ENCODE results near the gene PPP1R26.

The PPP1R26 gene

DNA sequence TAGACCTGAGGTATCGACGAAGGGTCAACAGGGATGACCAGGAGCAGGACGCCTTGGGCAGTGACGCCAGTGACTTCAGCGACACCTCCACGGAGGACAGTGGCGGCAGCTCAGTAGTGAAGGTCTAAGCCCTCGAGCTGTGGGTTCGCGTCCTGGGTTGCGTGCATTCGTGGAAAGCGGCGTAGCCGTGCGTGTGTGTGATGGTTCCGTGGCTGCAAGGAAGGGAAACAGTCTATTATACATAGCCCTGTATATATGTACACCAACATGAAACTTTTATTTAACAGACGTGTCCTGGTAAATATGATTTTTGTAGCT, 8.4 kb downstream of the PPP1R26 start:
- DNase-seq (ENCODE audit: low read depth), result no peak

DNA sequence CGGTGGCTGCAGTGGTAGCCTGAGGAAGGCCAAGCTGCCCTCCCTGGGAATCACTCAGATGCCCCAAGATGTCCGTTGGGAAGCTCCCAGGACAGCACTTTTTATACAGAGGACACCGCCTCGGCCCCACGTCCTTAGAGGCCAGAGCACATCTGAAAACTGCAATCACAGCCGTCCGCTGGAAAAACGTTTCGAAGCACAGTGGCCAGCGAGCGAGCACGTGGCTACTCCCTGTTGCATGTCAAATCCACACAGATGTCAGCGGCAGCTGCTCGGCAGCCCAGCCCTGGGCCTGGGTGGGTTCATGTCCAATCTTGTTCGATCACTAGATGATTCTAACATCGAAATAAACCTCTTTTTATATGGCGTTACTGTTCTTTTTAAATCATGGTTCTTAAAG, 8.9 kb downstream of the PPP1R26 start:
- no peak for DNase-seq (ENCODE audit: low read depth)

DNA sequence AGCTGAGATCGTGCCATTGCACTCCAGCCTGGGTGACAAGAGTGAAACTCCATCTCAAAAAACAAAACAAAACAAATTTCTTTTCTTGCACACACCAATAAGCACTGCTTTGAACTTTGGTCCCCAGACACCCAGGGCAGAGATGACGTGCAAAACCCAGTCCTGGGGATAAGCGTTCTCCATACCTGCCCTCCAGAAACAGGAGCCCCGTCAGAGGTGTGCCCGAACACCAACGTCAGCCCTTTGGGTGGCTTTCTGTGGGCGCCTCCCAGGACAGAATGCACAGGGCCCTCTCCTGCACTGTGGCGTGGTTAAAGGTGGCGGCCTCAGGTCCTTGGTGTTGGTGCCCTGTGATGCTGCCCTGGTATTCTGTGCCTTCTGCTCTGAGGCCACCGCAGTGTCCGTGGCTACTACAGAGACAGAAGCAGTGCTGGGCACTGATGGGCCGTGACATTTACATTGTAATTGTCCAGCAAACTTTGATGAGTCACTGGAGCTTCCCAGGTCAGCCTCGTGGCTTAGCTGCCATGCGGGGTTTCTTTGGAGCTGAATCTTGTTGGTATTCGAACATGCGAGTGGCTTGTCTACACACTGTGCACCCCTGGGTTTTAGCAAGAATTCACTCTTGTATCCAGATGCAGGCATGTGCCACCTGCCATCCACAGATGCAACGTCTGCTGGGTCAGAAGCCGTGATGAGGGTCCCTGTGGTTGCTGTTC, 9.8 kb downstream of the PPP1R26 start:
- DNase-seq (ENCODE audit: low read depth), result no peak

DNA sequence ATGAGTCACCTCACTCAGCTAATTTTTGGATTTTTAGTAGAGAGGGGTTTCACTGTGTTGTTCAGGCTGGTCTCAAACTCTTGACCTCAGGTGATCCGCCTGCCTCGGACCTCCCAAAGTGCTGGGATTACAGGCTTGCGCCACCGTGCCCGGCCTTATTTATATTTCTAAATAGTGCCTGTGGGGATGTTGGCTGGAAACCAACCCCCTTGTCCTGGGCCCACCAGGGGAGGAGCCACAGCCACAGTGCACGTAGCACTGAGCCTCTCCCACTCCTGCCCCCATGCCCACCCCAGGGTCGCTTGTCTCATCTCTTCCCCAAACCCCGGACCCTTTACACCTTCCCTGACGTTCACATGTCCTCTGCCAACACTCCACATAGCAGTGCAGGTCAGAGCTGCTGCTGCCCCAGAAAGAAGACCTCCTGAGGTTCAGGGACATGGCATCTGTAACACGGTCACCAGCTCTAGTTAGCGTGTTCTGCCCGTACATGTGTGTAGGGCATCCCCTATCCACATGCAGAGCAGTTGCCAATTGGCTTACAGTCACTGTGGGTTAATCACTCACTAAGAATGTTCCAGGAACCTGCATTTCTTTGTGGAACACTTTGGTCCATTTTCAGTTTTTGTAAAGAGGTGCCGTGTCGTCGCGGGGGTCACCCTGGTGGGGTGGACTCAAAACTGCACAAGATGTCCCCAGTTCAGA, 10.7 kb downstream of the PPP1R26 start:
- DNase-seq (ENCODE audit: low read depth), result no peak

DNA sequence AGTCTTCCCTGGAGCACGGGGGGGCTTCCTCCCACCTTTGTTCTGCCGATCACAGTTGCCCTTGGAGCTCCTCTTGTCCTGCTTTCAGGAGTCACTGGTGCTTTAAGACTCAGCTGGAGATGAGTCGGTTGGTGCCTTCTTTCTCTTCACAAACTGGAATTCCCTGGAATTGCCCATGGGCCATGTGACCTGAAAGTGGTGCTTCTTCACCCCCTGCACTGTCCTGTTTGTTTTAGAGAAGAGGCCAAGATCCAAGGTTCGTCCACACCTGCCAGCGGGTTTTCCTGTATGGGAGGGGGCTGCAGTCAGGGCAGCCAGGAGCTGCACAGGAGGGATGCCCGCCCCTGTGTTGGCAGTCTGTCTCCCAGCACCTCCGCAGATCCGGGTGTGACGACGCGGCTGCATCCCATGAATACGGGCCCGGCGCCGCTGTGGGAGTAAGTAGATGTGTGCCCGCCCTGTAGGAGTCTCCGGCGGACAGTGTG, 11.4 kb downstream of the PPP1R26 start:
- no peak for DNase-seq (ENCODE audit: low read depth)

DNA sequence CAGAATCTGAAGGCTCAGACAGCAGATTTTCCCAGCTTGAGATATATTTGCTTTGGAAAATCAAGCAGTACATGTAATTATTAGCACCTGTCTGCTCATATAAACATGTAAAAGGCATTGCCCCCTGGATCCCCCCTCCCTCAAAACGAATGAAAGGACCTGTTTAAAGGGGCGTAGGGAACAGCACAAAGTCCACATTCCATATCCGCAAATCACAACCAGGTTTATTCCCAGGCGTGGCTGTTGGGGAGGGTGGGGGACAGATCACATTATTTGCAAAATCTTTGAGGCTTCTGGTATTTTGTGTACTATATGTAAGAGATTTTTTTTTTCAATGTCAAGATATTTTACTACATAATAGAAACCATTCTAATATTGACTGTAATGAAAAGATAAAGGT, 12.2 kb downstream of the PPP1R26 start:
- DNase-seq (ENCODE audit: low read depth), result no peak

DNA sequence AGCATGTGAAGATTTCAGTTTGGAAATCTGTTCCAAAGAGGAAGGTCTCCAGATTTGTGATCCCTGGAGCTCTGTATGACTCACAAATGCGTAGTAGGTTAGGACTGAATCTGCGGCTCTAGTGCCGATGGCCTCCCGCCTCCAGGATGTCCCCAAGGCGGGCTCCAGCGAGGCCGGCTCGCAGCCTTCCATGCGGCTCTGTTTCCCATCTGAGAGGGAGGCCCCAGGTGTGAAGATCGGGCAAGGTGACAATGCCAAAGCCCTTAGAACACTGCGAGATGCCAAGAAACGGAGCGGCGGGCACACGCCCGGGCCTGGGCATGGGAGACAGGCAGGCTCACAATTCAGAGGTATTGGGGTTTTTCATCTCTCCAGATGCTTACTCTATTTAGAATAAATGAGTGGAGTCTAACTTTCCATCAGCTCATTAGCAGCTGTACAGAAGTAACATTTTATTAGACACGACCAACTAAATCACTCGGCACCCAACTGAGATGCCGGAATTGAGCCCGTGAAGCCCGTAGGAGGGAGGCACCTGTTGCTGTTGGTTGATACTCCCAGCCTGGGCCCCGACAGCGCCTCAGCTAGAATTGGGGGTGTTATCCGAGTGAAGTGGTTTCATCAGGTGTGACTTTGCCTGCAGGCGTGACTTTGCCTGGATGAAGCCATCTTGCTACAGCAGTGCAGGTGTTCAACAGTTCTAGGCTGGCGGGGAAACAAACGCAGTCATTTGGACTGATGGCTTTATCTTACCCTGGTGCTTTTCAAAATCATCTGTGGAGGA, 13.5 kb downstream of the PPP1R26 start:
- DNase-seq (ENCODE audit: low read depth), result no peak

DNA sequence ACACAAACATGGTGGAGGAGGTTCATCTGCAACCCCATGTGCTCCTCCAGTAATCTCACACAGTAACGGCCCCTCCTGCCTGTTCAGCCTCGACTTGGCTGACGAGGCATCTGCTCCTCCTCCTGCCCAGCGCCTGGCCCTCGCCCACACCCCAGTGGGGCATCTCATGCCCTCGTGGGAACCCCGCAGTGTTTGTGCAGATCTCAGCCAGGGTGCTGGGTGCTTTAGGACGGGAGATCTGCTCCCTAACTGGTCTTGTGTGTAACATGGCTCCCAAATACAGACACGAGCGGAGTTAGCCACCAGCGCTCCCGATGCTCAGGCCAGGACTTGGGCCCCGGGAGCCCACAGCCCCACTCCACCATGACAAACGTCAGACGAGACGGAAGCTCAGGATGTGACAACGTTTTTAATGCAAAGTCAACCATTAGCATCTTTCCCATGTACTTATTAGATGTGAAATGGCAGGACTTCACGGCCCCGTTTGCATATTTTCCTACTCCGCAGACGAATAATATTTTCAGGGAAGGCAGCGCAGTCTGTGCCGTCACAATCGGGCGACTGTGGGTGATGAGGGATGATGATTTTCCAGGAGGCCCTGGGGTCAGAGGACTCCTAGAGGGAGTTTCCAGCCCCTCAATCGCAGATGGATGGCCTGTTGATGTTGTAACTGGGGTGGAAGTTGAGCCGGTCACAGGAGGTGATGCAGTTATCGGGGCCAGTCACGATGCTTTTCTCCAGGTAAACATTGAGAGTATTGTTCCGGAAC, 15.4 kb downstream of the PPP1R26 start:
- no peak for DNase-seq (ENCODE audit: low read depth)

DNA sequence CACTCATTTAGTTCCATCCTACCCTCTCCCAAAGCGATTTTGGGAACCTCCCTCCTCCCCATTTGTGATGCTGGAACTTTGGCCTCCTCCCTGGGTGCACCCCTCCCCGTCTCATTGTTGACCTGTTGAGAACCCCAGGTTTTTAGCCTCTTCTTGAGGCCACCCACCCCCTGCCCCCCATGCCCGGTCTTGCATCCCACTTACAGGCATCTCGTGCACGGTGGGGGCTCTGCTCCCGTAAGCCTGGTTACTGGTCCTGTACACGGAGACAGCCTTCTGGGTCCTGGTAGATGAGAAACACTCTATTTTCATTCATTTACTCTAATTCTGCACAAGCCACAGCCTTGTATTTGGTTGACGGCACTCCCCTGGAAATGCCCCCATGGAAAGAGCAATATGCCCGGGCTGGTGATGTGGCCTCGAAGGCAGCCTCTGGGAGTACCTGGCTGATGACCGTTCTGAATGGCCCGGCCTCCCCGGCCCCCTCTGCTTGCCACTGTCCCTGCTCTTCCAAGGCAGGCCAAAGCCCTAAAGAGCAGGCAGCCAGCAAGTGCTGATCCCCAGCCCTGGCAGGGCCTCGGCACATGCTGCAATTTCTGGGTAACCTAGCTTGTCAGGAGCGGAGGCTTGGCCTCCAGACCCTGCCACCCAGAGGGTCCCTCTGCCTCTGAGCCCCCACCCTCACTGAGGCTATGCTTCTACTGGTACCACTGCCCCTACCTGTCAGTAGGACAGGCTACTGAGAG, 19.0 kb downstream of the PPP1R26 start:
- no peak for DNase-seq (ENCODE audit: low read depth)

DNA sequence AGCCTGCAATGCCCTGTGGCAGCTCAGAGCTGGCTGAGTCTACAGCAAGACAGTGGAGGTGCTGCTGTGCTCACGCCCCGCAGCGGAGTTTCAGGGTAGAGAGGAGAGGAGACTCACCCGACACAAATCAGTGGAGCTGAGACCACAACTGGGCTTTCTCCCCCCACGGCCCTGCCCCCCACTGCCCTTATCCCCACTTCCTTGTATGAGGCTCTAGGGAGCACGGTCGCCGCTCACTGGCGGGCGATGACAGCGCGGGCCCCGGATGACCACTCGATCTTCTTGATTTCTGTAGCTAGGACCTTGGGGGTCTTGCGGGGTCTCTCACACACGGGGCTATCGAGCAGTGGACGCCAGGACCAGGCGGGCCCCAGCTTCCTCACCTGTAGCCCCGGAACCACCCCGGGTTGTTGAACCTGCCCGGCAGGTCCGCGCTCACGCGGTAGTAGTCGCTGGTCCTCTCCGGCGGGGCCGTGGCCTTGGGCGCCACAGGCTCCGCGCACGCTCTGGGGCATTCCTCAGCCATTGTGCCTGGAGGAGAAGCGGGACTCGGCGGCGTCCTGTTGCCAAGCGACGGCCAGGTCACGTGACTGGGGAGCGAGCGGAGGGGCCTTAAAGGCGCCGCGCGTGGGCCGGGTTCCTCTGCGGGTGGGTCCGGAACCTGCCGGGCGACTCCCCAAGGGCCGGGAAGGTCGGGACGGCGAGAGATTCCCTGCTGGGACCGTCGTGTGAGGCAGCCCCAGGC, 19.9 kb downstream of the PPP1R26 start:
- DNase-seq (ENCODE audit: low read depth), result peak; percentile 85

DNA sequence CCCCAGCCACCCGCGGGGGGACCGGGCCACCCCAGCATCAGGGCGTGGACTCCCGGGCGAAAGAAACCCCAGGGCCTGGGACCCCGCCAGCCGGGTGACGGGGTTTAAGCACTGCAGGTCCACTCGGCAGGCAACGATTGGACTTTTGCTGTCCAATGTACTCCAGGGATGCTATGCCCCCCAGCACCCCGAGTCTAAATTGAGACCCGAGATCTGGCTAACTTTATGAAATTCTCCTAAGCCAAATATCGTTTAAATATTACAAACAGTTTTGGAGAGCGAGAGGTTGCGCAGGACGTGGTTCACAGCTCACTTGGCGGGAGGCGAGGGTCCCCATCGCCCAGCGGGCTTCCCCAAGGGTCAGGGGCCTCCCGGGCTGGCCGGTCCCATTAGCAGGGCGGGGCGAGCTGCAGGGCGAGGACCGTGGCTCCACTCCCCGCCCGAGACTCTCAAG, 20.5 kb downstream of the PPP1R26 start:
- no peak for DNase-seq (ENCODE audit: low read depth)

DNA sequence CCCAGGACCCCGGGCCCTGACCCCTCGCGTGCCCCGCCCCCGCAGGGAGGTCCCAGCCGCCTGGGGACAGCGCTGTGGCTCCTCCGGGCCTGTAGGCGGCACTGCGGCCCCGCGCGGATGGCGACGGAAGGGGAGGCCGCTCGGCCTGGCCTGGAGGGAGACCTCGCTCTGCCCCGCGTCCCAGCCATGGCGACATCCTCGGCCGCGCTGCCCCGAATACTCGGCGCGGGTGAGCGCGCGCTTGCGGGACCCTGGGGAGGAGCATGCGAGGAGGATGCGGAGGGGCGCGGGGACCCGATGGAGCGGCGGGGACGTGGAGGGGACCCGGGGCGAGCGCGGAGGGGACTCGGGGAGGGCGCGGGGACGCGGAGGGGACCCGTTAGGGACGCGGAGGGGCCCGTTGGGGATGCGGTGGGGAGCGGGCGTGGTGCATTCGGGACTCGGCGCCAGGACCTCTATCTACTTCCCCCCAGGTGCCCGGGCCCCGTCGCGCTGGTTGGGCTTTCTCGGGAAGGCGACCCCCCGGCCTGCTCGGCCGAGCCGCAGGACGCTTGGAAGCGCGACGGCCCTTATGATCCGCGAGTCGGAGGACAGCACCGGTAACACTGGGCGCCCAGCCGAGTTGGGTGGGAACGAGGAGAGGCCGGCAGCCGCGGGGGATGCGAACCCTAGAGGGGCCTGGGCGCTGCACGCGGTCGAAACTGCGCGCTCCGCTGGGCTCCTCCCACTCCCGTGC, 21.1 kb downstream of the PPP1R26 start, which contains the start of gene MRPS2:
Gene MRPS2, plus strand, starts transcription at position 158 of the 736 bp plus-strand sequence. Its CDS starts 29 bp downstream, at position 187.
- DNase-seq (ENCODE audit: low read depth), result peak; percentile 67

DNA sequence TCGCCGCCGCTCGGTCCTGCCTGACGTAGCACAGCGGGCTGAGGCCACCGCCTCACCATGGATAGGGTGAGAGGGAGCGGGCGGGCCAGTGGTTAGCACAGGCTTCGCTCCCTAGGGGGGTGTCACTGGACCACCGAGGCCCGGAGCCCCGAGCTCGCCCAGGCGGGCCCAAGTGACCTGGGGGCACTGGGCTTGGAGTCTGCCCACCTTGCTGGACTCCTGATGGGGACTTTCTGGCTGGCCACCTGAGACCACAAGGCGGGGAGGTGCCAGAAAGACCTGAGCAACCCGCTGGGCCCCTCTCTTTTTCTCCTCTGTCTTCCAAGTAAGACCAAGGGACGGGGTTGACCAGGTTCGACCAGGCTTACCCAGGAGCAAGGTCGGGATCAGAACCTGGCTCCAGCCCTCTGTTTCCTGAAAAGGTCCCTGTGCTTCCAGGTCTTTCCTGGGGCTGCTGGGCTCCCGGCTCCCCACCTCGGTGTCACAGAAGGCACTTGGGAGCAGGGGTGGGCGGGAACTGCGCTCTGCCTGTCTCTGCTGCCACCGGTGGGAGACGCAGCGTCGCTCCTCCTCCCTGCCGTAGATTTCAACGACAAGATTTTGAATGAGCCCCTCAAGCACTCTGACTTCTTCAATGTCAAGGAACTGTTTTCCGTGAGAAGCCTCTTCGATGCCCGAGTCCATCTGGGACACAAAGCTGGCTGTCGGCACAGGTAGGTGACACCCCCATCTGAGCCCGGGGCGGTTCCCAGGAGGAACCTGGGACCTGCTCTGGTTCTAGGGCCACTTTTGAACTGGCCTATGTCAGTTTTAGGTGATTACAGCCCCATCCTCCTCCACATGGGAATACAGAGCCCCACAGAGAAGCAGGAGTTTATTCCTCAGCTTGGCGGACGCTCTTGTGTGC, 21.9 kb downstream of the PPP1R26 start:
- no peak for DNase-seq (ENCODE audit: low read depth)

DNA sequence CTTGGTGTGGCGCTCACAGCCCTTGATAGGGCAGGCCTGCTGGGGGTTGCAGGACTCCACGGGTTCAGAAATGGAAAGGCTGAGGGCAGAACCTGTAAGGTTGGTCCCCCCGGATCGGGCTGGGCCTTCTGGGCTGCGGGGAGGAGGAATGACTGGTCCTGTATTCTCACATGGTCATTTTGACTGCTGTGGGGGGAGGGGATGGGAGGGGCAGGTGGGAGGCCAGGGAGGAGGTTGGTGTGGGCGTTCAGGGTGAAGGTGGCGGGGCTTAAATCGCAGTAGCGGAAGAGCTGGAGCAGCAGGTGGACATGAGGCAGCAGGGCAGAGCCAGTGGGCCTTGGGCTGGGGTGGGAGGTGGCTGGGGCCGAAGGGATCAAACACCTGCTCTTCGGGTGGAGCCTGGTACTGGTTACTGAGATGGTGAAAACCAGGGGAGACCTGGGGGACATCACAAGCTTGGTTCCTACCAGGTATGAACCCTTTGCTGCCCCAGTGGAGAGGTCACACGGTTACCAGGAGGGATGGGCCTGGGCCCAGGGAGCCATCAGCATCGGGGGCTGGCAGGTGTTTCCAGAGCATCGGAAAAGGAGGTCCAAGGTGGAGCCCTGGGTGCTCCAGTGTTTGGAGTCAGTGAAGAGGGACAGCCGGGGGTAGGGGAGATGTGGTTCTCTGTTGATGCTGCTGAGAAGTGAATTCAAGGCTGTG, 22.7 kb downstream of the PPP1R26 start:
- no peak for DNase-seq (ENCODE audit: low read depth)

DNA sequence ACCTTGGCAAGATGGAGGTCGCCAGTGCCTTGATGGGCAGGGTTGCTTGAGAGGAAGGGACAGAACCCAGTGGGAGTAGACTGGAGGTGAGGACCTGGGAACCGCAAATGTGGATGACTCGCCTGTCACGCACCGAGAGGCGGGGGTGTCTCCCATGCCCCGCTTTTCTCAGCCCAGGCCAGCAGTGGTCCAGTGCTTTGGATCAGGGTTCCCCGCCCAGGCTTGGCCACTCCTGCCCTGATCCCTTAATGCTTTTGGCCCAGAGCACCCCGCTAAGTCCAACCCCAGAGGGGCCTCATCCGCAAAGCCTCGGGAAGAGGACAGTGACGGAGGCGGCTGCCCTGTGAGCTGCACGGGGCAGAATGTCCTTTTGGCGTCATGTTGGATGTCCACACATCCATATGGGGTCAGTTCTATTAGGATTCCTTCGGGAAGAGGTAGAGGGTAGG, 23.3 kb downstream of the PPP1R26 start:
- no peak for DNase-seq (ENCODE audit: low read depth)

DNA sequence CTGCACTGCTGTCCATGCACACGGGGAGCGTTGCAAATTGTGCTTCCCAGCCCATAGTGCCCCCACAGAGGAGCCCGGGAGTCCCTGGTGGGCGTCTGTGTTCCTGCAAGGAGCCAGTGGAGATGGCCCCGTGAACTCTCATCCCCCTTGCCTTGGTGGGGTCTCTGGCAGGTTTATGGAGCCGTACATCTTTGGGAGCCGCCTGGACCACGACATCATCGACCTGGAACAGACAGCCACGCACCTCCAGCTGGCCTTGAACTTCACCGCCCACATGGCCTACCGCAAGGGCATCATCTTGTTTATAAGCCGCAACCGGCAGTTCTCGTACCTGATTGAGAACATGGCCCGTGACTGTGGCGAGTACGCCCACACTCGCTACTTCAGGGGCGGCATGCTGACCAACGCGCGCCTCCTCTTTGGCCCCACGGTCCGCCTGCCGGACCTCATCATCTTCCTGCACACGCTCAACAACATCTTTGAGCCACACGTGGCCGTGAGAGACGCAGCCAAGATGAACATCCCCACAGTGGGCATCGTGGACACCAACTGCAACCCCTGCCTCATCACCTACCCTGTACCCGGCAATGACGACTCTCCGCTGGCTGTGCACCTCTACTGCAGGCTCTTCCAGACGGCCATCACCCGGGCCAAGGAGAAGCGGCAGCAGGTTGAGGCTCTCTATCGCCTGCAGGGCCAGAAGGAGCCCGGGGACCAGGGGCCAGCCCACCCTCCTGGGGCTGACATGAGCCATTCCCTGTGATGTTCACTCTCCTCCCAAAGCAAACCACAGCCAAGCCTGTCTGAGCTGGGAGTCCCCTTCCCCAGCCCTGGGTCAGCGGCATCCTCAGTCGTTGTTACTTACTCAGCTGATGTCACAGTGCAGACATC, 24.0 kb downstream of the PPP1R26 start:
- DNase-seq (ENCODE audit: low read depth), result no peak
